ENCODE data around the gene CDK5. TPM values are rescaled to one million over a fixed set of nuclear protein-coding genes. Genes with fewer than 3 reads are reported as not detected.
A peak's percentile ranks its signal among the peaks of the same experiment; 100 is the strongest.

CDK5 gene
- total and polyA plus RNA-seq, 2 of the 13 experiments (the other 11 are each of a cell fraction or from before 2014, with no cell fraction given) = 16.4 to 21.3 TPM

- TF ChIP-seq TMF1 (CRISPR knock-in tag; IDR thresholded peaks at IDR 0.05; ENCODE audit: low read depth) = 0 out of 2 replicates have a peak, but pooled peaks have one; percentile 48
- TF ChIP-seq ZNF816 (CRISPR knock-in tag; IDR thresholded peaks at IDR 0.05; ENCODE audit: borderline replicate concordance) = peak; percentile 92; the same call in 1 of the 2 replicates
- no peak; the same call in 1 of the 2 replicates for TF ChIP-seq HIVEP1 (CRISPR knock-in tag; IDR thresholded peaks at IDR 0.05)
- TF ChIP-seq ZBTB42 (CRISPR knock-in tag; IDR thresholded peaks at IDR 0.05) = peak; percentile 67; the same call in 1 of the 2 replicates
- TF ChIP-seq SRF (IDR thresholded peaks at IDR 0.05; ENCODE audit: low read depth, low read length) = no peak
- 0 out of 2 replicates have a peak, but pooled peaks have one; percentile 21 for TF ChIP-seq ZNF776 (CRISPR knock-in tag; IDR thresholded peaks at IDR 0.05)
- no peak for TF ChIP-seq ZNF740 (CRISPR knock-in tag; IDR thresholded peaks at IDR 0.05)
- no peak for TF ChIP-seq ZNF253 (CRISPR knock-in tag; IDR thresholded peaks at IDR 0.05; ENCODE audit: borderline replicate concordance)
- no peak for TF ChIP-seq PRDM10 (CRISPR knock-in tag; IDR thresholded peaks at IDR 0.05; ENCODE audit: low read depth)
- peak; percentile 82; the same call in 1 of the 2 replicates for TF ChIP-seq ZNF343 (CRISPR knock-in tag; IDR thresholded peaks at IDR 0.05)
- TF ChIP-seq PRDM15 (CRISPR knock-in tag; IDR thresholded peaks at IDR 0.05) = 0 out of 2 replicates have a peak, but pooled peaks have one; percentile 9
- peak; percentile 81; the same call in 1 of the 2 replicates for TF ChIP-seq KLF6 (CRISPR knock-in tag; IDR thresholded peaks at IDR 0.05)
- peak; percentile 33 for TF ChIP-seq PHF5A (CRISPR knock-in tag; IDR thresholded peaks at IDR 0.05; ENCODE audit: low read depth, unreplicated experiment)
- TF ChIP-seq ZFP90 (CRISPR knock-in tag; IDR thresholded peaks at IDR 0.05; ENCODE audit: borderline replicate concordance) = 0 out of 2 replicates have a peak, but pooled peaks have one; percentile 16
- no peak for TF ChIP-seq BATF2 (CRISPR knock-in tag; IDR thresholded peaks at IDR 0.05)
- TF ChIP-seq CAMTA2 (CRISPR knock-in tag; IDR thresholded peaks at IDR 0.05; ENCODE audit: borderline replicate concordance) = no peak
- no peak for TF ChIP-seq TCF7L2 (IDR thresholded peaks at IDR 0.05; ENCODE audit: low read depth, low read length)
- no peak for TF ChIP-seq STAG1 (CRISPR knock-in tag; IDR thresholded peaks at IDR 0.05)
- TF ChIP-seq ZNF841 (CRISPR knock-in tag; IDR thresholded peaks at IDR 0.05; ENCODE audit: borderline replicate concordance) = no peak
- 0 out of 2 replicates have a peak, but pooled peaks have one; percentile 26 for TF ChIP-seq MYC (CRISPR knock-in tag; IDR thresholded peaks at IDR 0.05; ENCODE audit: borderline replicate concordance)
Observed at GRCh38 chr7:151080522-151081169, 22.9 kb upstream of the CDK5 start, which contains the start of gene FASTK (continued).

Measured in HepG2 (cell line).